ENCODE data around the gene CGN. TPM values are rescaled to one million over a fixed set of nuclear protein-coding genes. Genes with fewer than 3 reads are reported as not detected.
A peak's percentile ranks its signal among the peaks of the same experiment; 100 is the strongest.

The CGN gene
- total RNA-seq, 1 donor from 2014 or later = 13.0 TPM

- Histone ChIP-seq H3K4me1 (peaks cover 33% of the 10 kb centered on the region), H3K27ac (no peak overlapping the region), H3K4me3 (no peak overlapping the region), H3K36me3 (no peaks in the 10 kb centered on the region), H3K9me3 (no peaks in the 10 kb centered on the region), H3K27me3 (no peaks in the 10 kb centered on the region)
- no peak for TF ChIP-seq POLR2AphosphoS5 (IDR thresholded peaks at IDR 0.05; ENCODE audit: insufficient read depth in 1 of 2, low read depth in 1 of 2)
- TF ChIP-seq POLR2A (IDR thresholded peaks at IDR 0.05) = no peak
- no peak for TF ChIP-seq CTCF (IDR thresholded peaks at IDR 0.05)
- intact Hi-C loops (cut with DNase I) = no loop called here
- no peak for DNase-seq (ENCODE audit: extremely low spot score in 2 of 2)
These were observed 72.6 kb downstream of the CGN start for GRCh38 chr1:151583796-151584195.

DNA sequence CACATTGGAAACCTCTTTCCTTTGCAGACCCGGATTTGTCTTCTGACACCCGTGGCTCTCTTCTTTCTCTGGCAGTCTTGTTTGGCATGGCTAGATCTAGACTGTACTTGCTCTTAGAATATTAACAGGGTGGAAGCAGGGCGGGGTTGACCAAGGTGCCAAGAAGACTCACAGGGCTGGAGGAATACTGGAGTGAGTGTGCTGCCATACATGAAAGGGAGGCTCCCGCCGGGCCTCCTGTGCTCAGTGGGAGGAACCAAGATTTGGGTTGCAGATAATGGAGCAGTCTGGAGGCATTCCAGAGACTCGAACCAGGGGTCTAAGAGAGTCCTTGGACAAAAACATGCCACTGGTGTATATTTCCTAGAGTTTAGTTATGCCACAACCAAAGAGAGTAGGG lies 73.1 kb downstream of the CGN start:
- TF ChIP-seq POLR2AphosphoS5 (IDR thresholded peaks at IDR 0.05; ENCODE audit: insufficient read depth in 1 of 2, low read depth in 1 of 2) = peak in 1 of 2 donors; percentile 34
- TF ChIP-seq CTCF (IDR thresholded peaks at IDR 0.05) = no peak
- H3K27ac ChIP-seq = peak overlapping the region; percentile 48
- DNase-seq (ENCODE audit: extremely low spot score in 2 of 2) = no peak
- no peaks in the 10 kb centered on the region for H3K27me3 ChIP-seq
- intact Hi-C loops (cut with DNase I) = no loop called here
- no peak overlapping the region for H3K4me3 ChIP-seq
- no peaks in the 10 kb centered on the region for H3K9me3 ChIP-seq
- peaks cover 33% of the 10 kb centered on the region for H3K4me1 ChIP-seq
- H3K36me3 ChIP-seq = no peaks in the 10 kb centered on the region

DNA sequence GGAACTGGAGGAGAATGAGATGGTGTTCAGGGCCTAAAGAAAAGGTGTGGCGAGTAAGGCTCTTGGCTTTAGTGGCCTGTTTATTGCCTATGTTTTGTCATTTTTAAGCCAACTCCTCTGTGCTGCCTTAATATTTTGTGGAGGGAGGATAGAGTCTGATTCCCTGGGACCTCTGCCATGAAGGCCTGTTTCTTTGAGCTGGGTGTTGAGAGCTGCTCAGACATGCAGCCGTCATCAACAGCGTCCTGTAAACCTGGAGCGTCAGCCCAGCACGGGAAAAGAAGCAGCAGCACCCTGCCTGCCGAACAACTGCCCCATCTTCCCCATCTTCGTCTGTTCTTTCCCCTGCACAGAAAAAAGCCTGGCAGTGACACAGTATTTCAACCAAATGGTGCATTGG lies 73.6 kb downstream of the CGN start:
- Histone ChIP-seq H3K27me3 (no peaks in the 10 kb centered on the region), H3K4me1 (peaks cover 33% of the 10 kb centered on the region), H3K4me3 (no peak overlapping the region), H3K27ac (peak overlapping the region; percentile 48), H3K9me3 (no peaks in the 10 kb centered on the region), H3K36me3 (no peaks in the 10 kb centered on the region)
- no peak for DNase-seq (ENCODE audit: extremely low spot score in 2 of 2)
- intact Hi-C loops (cut with DNase I) = no loop called here
- TF ChIP-seq POLR2AphosphoS5 (IDR thresholded peaks at IDR 0.05; ENCODE audit: insufficient read depth in 1 of 2, low read depth in 1 of 2) (no peak), CTCF (IDR thresholded peaks at IDR 0.05) (no peak), POLR2A (IDR thresholded peaks at IDR 0.05) (no peak)

- H3K27me3 ChIP-seq = no peaks in the 10 kb centered on the region
- H3K4me3 ChIP-seq = no peak overlapping the region
- DNase-seq (ENCODE audit: extremely low spot score in 2 of 2) = no peak
- H3K36me3 ChIP-seq = no peaks in the 10 kb centered on the region
- H3K9me3 ChIP-seq = no peaks in the 10 kb centered on the region
- H3K4me1 ChIP-seq = peaks cover 33% of the 10 kb centered on the region
- intact Hi-C loops (cut with DNase I) = no loop called here
- TF ChIP-seq CTCF (IDR thresholded peaks at IDR 0.05) (no peak), POLR2A (IDR thresholded peaks at IDR 0.05) (no peak), POLR2AphosphoS5 (IDR thresholded peaks at IDR 0.05; ENCODE audit: insufficient read depth in 1 of 2, low read depth in 1 of 2) (no peak)
- H3K27ac ChIP-seq = no peak overlapping the region
These were observed 74.4 kb downstream of the CGN start for GRCh38 chr1:151585622-151586021.

MicroRNA genes within 50 kb of the gene (microRNA counts, 767-probe panel; counts per million panel counts)
- 261 to 2,222 counts per million in 2 donors for microRNA hsa-miR-554

Small RNA genes within 50 kb of the gene (microRNA-seq; reads per million reads assigned to microRNA genes)
- not detected for gene MIR554 (ENCODE audit: borderline number of aligned reads, borderline replicate concordance)

Small RNA genes within 50 kb of the gene (small RNA-seq; reads per million reads assigned to genes)
- not detected for gene MIR554
- not detected for gene RF00405

Other genes with a start within 250 kb of the CGN start
- 26.8 TPM for gene ZNF687, start 229.1 kb upstream of the CGN start, total RNA-seq
- 69.0 TPM for gene PI4KB, start 184.0 kb upstream of the CGN start, total RNA-seq
- gene RFX5, start 164.1 kb upstream of the CGN start, total RNA-seq = 13.0 TPM
- 30.9 TPM for gene SELENBP1, start 138.7 kb upstream of the CGN start, total RNA-seq
- 292 TPM for gene PSMB4, start 111.8 kb upstream of the CGN start, total RNA-seq
- 60.6 TPM for gene POGZ, start 51.9 kb upstream of the CGN start, total RNA-seq
- 16.0 TPM for gene TUFT1, start 28.9 kb downstream of the CGN start, total RNA-seq
- gene SNX27, start 100.7 kb downstream of the CGN start, total RNA-seq = 50.6 TPM
- 0.25 TPM for gene CELF3, start 205.4 kb downstream of the CGN start, total RNA-seq
- gene RIIAD1, start 210.1 kb downstream of the CGN start, total RNA-seq = not detected

Data from vagina (tissue), 2 donors.